Erythroblast (primary cell): ENCODE data around the gene AFAP1.

Source experiments
- GATA1 ChIP-seq: IDR thresholded peaks from 2 replicates; pipeline ENCODE4 v1.6.1; 2011; ENCODE audit warnings: low read depth, mild to moderate bottlenecking, control low read depth, low read length, moderate library complexity
- POLR2A ChIP-seq: IDR thresholded peaks from 2 replicates; pipeline ENCODE4 v1.6.1; 2011; ENCODE audit warnings: mild to moderate bottlenecking, low read length

DNA sequence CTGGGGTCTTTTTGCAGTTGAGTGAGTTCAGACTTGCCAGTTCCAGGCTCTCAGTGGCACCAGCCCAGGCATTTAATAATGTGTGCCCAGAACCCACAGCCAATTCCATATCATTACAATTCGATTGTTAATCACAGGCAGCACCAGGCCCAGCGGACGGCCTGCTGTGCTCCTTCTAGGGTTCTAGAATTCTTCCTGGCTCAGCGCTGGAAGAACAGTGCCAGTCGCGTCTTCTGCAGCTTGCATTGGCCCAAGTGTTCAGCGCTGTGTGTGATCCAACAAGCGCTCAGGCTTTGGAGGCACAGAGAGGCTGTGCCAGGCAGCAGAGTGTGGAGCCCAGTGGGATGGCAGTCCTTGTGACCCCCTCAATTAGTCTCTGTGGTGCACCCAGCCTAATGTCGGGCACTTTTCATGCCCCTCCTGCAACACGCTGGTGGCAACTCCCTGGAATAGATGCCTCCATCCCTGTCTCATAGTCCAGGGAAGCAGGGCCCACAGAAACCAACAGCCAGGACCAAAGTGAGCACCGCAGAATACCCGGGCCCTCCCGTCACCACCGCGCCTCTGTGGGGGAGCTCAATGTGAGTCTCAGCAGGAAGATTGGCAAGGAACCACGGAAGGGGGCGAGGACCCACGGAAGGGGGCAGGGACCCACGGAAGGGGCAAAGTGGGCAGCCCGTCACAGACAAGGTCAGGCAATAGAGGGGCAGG lies 193.2 kb downstream of the AFAP1 start:
- TF ChIP-seq POLR2A: no peak
- TF ChIP-seq GATA1: no peak
